Measurements from ENCODE around the gene ZRSR2. TPM values are rescaled to one million over a fixed set of nuclear protein-coding genes. Genes with fewer than 3 reads are reported as not detected.

ZRSR2 gene, protein sequence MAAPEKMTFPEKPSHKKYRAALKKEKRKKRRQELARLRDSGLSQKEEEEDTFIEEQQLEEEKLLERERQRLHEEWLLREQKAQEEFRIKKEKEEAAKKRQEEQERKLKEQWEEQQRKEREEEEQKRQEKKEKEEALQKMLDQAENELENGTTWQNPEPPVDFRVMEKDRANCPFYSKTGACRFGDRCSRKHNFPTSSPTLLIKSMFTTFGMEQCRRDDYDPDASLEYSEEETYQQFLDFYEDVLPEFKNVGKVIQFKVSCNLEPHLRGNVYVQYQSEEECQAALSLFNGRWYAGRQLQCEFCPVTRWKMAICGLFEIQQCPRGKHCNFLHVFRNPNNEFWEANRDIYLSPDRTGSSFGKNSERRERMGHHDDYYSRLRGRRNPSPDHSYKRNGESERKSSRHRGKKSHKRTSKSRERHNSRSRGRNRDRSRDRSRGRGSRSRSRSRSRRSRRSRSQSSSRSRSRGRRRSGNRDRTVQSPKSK
- total RNA-seq (2016; rRNA removed; fragmentation: Illumina TruSeq; extraction: Trizol) (3.6 and 4.9 TPM in 2 replicates), polyA plus RNA-seq (2011; rRNA removed) (2.8 and 3.6 TPM in 2 replicates), polyA minus RNA-seq (2011; rRNA and poly(A)+ RNA removed; ENCODE audit: low replicate concordance) (0.12 and 2.1 TPM in 2 replicates), Bru-seq, nascent RNA (percentile 52 among the genes with signal in this experiment), BruChase-seq, experiment 1, labeled RNA remaining after a 6-hour chase (percentile 64 among the genes with signal in this experiment), BruChase-seq, experiment 2, labeled RNA remaining after a 2-hour chase (percentile 59 among the genes with signal in this experiment)
- total RNA-seq (2016; cell fraction: cytosol; rRNA removed; fragmentation: Illumina TruSeq; extraction: Trizol; ENCODE audit: low read depth), result 0.71 and 0.97 TPM in 2 replicates
- 3.3 and 5.0 TPM in 2 replicates for total RNA-seq (2016; cell fraction: insoluble cytoplasmic fraction; rRNA removed; fragmentation: Illumina TruSeq; extraction: Trizol)
- 1.4 and 2.2 TPM in 2 replicates for total RNA-seq (2016; cell fraction: membrane; rRNA removed; fragmentation: Illumina TruSeq; extraction: Trizol)
- total RNA-seq (2016; cell fraction: nucleus; rRNA removed; fragmentation: Illumina TruSeq; extraction: Trizol), result 4.4 and 4.8 TPM in 2 replicates
- polyA plus RNA-seq (2011; cell fraction: cytosol; rRNA removed), result 1.8 and 2.3 TPM in 2 replicates
- polyA plus RNA-seq (2011; cell fraction: nucleus; rRNA removed), result 2.9 and 3.8 TPM in 2 replicates
- 4.6 and 4.8 TPM in 2 replicates for polyA plus RNA-seq (2012)
- polyA plus RNA-seq (2016; cell fraction: cytosol; fragmentation: Illumina TruSeq; extraction: Trizol; ENCODE audit: low read depth), result 1.7 TPM in 2 replicates
- 6.2 and 6.8 TPM in 2 replicates for polyA plus RNA-seq (2016; cell fraction: insoluble cytoplasmic fraction; fragmentation: Illumina TruSeq; extraction: Trizol; ENCODE audit: low read depth)
- polyA plus RNA-seq (2016; cell fraction: membrane; fragmentation: Illumina TruSeq; extraction: Trizol; ENCODE audit: low read depth), result 2.0 and 2.6 TPM in 2 replicates
- 12.9 and 14.2 TPM in 2 replicates for polyA plus RNA-seq (2016; cell fraction: nucleus; fragmentation: Illumina TruSeq; extraction: Trizol; ENCODE audit: insufficient read depth, low read depth)
- polyA minus RNA-seq (2011; cell fraction: cytosol; rRNA and poly(A)+ RNA removed), result 0.79 TPM in 1 of 2 replicates, not detected in the other
- polyA minus RNA-seq (2011; cell fraction: nucleus; rRNA and poly(A)+ RNA removed), result 2.4 and 4.2 TPM in 2 replicates
- long read RNA-seq, experiment 1, partial matches to known transcripts, result 1 of 7 reads
- long read RNA-seq, experiment 1, other reads (novel, unspliced or antisense), result 5 of 7 reads
- long read RNA-seq, experiment 2, partial matches to known transcripts, result 1 of 6 reads
- long read RNA-seq, experiment 2, other reads (novel, unspliced or antisense), result 5 of 6 reads

DNA sequence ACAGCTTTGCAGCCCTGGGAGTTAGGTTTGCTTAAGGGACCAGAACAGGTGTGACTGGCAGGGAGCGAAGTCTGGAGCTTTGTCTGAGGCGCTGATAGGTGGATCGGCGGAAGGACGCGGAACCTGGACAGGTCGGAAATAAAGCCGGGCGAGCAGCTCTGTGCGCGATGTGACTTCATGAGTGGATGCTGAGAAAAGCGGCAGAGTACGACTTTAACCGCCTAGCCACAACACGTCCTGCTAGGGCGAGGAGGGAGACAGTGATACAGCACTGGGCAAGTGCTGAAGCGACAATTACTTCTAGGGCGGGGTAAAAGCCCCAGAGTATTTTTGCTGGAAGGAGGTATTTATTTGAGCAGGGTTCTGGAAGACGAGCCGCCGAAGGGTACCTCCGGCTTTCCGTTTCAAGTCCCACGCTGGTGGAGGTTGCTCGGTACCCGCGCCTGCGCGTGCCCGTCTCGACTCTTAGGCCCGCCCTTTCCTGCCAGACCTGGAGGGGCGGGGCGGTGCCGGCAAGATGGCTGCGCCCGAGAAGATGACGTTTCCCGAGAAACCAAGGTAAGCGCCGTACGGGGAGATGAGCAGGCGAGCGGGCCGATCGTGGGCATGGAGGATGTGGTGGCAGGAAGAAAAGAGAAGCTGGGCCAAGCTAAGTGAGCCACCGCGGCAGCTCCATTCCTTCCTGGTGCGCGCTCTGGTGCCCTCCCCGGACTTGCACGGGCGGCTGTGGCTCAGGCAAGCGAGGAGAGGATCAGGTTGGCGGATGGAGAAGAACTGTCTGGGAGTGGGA, at the start of gene ZRSR2:
ZRSR2 (plus strand) TSS at position 506 of the 790 bp plus-strand sequence; CDS start at position 518, 12 bp downstream.
- H3K4me2 ChIP-seq (ENCODE audit: low read depth, low read length), result peak within 1 kb of the TSS; percentile 73
- in situ Hi-C loops (cut with HindIII; ENCODE audit: extremely low pct_ligation_motif_present, low pct_unique_long_range_greater_than_20kb) (no loop called here), intact Hi-C loops (cut with micrococcal nuclease; ENCODE audit: unreplicated experiment) (no loop called here)
- 1% methylated on average over 16 of the region's 55 CpGs for WGBS (ENCODE audit: low lambda C conversion rate)
- BruUV-seq (replicated peaks), result no TSS peak
- no peaks in the 10 kb centered on the region for H3K9me3 ChIP-seq (ENCODE audit: low read length)
- H2AFZ ChIP-seq (ENCODE audit: low read length), result peak within 1 kb of the TSS; percentile 86
- peak within 1 kb of the TSS; percentile 63 for H3K27ac ChIP-seq (ENCODE audit: extremely low read length, insufficient read depth, low read length)
- DNase-seq (ENCODE audit: low spot score) (peak; percentile 49), FAIRE-seq (peak; percentile 47), ATAC-seq (peak; percentile 96)
- ChIA-PET POLR2A (interaction anchor here (0.8 kb wide), 1 partner anchor 929 kb away, joined by 3 read pairs; the partner anchor contains the start of gene SYAP1), CTCF (ENCODE audit: low intra/inter-chr PET ratio, low total read pairs) (no interaction called here)
- H3K79me2 ChIP-seq (ENCODE audit: insufficient read depth, low read length), result no peaks in the 10 kb centered on the region
- peaks cover 3% of the 10 kb centered on the region for H3K4me1 ChIP-seq (ENCODE audit: insufficient read depth, low read length)
- H3K9ac ChIP-seq (ENCODE audit: insufficient read depth, low read depth, low read length), result peak within 1 kb of the TSS; percentile 69
- H3K4me3 ChIP-seq (replicated peaks in 1 of 3; ENCODE audit: insufficient read depth in 1 of 3, low read depth in 2 of 3, low read length in 3 of 3), result peak within 1 kb of the TSS; percentile 74 to 93 (median 83)
- H3K27me3 ChIP-seq (ENCODE audit: control insufficient read depth in 1 of 2, insufficient read depth in 2 of 2, low read length in 2 of 2), result no peaks in the 10 kb centered on the region; a peak in 1 of 5 replicates
- H4K20me1 ChIP-seq (ENCODE audit: insufficient read depth, low read length), result no peaks in the 10 kb centered on the region
- H3K36me3 ChIP-seq (replicated peaks in 1 of 2; ENCODE audit: control insufficient read depth in 1 of 2, insufficient read depth in 2 of 2, low read length in 2 of 2), result no peaks in the 10 kb centered on the region
- TF ChIP-seq ZNF83 (CRISPR knock-in tag; IDR thresholded peaks at IDR 0.05; ENCODE audit: borderline replicate concordance) (no peak), MIXL1 (CRISPR knock-in tag; IDR thresholded peaks at IDR 0.05) (no peak), HMGA1 (CRISPR knock-in tag; conservative IDR thresholded peaks at IDR 0.05) (no peak), POLR2G (IDR thresholded peaks at IDR 0.05; ENCODE audit: low read depth, low read length) (peak; percentile 69), PRPF4 (IDR thresholded peaks at IDR 0.05; ENCODE audit: low read depth, low read length, poor library complexity, severe bottlenecking) (no peak), THAP11 (CRISPR knock-in tag; IDR thresholded peaks at IDR 0.05) (peak; percentile 34; the same call in 1 of the 2 replicates), SCMH1 (CRISPR knock-in tag; IDR thresholded peaks at IDR 0.05; ENCODE audit: borderline replicate concordance) (no peak), YEATS4 (CRISPR knock-in tag; IDR thresholded peaks at IDR 0.05; ENCODE audit: borderline replicate concordance) (peak; percentile 63), BRCA1 (CRISPR knock-in tag; IDR thresholded peaks at IDR 0.05) (no peak)
- TF ChIP-seq, protein P1, sequence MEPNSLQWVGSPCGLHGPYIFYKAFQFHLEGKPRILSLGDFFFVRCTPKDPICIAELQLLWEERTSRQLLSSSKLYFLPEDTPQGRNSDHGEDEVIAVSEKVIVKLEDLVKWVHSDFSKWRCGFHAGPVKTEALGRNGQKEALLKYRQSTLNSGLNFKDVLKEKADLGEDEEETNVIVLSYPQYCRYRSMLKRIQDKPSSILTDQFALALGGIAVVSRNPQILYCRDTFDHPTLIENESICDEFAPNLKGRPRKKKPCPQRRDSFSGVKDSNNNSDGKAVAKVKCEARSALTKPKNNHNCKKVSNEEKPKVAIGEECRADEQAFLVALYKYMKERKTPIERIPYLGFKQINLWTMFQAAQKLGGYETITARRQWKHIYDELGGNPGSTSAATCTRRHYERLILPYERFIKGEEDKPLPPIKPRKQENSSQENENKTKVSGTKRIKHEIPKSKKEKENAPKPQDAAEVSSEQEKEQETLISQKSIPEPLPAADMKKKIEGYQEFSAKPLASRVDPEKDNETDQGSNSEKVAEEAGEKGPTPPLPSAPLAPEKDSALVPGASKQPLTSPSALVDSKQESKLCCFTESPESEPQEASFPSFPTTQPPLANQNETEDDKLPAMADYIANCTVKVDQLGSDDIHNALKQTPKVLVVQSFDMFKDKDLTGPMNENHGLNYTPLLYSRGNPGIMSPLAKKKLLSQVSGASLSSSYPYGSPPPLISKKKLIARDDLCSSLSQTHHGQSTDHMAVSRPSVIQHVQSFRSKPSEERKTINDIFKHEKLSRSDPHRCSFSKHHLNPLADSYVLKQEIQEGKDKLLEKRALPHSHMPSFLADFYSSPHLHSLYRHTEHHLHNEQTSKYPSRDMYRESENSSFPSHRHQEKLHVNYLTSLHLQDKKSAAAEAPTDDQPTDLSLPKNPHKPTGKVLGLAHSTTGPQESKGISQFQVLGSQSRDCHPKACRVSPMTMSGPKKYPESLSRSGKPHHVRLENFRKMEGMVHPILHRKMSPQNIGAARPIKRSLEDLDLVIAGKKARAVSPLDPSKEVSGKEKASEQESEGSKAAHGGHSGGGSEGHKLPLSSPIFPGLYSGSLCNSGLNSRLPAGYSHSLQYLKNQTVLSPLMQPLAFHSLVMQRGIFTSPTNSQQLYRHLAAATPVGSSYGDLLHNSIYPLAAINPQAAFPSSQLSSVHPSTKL (CRISPR knock-in tag; IDR thresholded peaks at IDR 0.05), result no peak
- TF ChIP-seq, protein P2, sequence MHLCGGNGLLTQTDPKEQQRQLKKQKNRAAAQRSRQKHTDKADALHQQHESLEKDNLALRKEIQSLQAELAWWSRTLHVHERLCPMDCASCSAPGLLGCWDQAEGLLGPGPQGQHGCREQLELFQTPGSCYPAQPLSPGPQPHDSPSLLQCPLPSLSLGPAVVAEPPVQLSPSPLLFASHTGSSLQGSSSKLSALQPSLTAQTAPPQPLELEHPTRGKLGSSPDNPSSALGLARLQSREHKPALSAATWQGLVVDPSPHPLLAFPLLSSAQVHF (CRISPR knock-in tag; IDR thresholded peaks at IDR 0.05), result no peak
- TF ChIP-seq, protein P3, sequence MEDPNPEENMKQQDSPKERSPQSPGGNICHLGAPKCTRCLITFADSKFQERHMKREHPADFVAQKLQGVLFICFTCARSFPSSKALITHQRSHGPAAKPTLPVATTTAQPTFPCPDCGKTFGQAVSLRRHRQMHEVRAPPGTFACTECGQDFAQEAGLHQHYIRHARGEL (CRISPR knock-in tag; IDR thresholded peaks at IDR 0.05), result no peak

Measured in HepG2 (cell line).